GM18519 (cell line): ENCODE measurements around the gene IGSF3.

Experiments used
- ATAC-seq: cut with Tn5 transposase; IDR thresholded peaks from one replicate; pipeline ENCODE4 v1.9.1; 2021; ENCODE audit warnings: mild to moderate bottlenecking, moderate library complexity; ENCODE audit not compliant: unreplicated experiment, low FRiP score

Gene IGSF3

DNA sequence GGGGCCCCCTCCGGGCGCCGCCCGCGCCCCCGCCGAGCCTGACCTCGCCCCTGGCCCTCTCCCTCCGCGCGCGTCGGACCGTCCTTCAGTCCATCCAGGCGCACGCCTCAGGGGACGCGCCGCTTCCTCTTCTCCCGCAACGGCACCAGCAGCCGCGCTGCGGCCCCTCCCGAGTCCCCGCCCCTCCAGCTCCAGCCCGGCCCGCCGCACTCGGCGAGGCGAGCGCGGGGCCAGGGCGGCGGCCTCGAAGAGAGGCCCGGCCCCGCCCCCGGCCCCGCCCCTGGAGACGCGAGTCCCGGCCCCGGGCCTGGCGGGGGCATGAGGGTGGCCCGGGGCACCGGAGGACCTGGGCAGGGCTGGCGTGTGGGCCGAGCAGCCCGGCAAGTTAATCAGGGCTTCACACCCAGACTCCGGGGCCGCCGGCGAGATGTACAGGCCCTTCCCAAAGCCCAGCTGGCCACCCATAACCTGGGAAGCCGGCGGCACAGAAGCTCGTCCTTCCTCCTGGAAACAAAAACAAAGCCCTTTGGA lies at the start of gene IGSF3:
TSS of gene IGSF3 (minus strand) at position 159 of the 531 bp plus-strand sequence. CDS start 1,407 bp downstream, outside the sequence.
- ATAC-seq: no peak

DNA sequence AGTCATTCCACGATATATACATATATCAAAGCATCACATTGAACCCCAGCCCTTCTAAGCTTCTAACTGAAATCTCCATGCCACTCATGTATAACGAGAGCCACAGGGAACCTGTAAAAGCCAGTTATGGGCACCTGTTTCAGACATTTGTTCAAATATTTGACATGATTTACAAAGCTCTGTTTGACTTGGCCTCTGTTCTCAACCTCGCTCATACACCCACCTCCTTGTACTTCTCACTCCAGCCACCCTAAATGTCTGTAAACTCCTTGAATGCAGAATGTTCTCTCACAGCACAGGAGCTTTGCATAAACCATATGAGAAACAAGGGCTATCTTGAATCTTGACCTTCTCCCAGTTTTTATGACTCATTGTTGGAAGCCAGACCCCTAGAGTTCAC lies 49.8 kb upstream of the IGSF3 start:
- ATAC-seq: no peak

DNA sequence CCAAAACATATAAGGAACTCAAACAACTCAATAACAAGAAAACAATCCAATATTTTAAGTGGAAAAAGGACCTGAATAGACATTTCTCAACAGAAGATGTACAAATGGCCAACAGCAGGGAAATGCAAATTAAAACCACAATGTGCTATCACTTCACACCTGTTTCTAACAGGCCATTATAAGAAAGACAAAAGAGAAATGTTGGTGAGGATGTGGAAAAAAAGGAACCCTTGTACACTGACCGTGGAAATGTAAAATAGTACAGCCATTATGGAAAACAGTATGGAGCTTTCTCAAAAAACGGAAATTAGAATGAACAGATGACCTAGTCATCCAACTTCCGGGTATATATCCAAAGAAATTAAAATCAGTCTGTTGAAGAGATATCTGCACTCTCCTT lies 48.9 kb upstream of the IGSF3 start:
- no peak for ATAC-seq

DNA sequence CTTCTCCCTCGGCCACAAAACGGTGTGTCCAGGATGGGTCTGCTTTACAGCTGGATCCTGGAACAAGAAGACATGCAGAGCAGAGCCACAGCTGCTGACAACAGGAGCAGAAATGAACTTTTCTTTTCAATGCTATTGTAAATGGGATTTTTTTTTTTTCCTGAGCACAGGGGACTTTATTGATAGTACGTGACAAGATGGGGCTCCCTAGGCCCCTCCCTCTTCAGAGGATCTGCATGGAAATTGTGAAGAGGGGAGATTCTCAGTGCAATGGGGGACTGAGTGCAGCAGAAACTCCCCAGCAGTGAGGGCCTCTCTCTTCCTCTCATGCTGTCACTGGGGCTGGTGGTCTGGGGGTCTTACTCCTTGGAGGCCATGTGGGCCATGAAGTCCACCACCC lies 45.9 kb upstream of the IGSF3 start:
- ATAC-seq: no peak

DNA sequence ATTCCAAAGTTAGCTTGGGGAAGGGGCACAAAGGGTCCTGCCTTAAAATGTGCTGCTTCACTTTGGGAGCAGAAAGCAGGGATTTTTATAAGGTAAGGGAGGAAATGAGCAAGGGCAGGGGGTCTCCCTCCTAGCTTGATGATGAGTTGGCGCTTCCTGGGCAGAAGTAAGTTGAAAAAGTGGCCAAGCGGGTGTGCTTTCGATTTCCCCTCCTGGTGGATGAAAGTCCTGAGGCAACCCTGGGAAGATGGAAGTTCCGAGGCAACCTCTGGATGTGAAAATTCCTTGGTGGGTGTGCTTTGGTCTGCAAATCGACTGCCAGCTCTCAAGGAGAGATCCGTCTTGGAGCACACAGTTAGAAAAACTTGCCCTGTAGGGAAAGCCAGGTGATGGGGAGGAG lies 45.0 kb upstream of the IGSF3 start:
- no peak for ATAC-seq

DNA sequence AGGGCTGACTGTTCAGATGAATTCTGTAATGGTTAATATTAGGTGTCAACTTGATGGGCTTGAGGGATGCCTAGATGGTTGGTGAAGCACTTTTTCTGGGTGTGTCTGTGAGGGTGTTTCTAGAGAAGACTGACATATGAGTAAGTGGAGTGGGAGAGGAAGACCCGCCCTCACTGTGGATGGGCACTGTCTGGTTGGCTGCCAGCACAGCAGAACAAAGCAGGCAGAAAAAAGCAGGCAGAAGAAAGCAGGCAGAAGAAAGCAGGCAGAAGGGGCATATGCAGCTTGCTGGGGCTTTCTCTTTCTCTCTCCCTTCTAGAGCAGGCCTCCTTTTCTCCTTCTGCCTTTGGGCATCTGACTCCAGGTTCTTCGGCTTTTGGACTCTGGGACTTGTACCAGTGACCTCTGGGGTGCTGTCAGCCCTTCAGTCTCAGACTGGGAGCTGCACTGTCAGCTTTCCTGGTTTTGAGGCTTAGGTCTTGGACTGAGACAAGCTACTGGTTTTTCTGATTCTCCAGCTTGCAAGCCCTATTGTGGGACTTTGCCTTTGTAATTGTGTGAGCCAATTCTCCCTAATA lies 43.8 kb upstream of the IGSF3 start:
- ATAC-seq: no peak

DNA sequence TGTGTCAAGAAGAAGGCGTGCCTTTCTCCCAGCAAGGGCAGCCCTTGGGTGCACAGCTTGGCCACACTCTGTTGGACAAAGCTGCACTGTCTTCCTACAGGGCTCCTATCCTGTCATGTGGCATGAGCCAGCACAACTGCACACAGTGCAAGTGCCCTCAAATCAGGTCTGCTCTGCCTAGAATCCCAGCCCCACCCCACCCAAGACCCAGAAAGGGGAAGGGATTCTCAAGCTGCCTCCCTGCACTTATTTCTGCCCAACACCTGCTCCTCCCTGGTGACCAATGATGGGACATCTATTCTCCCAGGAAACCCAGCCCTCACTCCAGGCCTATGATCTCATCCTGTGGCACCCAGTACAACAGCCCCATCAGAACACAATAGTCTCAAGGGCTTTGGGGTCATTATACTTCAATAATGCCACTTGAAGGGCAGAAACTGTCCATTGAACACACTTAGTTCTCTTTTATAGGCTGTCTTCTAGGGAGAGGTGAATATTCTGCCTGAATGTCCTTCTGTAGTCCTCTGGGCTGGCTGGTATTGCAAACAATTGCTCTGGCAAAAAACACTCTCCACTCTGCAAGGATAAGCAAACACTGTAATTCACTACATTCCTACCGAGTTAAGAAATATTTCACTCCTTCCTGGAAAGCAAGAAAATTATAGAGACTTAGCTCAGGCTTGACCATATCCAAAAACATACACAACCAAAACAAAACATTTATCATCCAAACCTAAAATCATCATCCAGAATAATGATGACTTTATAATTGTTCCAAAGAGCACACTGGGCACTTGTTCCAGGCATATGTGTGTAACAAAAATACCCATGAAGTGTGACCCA lies 43.1 kb upstream of the IGSF3 start:
- no peak for ATAC-seq

DNA sequence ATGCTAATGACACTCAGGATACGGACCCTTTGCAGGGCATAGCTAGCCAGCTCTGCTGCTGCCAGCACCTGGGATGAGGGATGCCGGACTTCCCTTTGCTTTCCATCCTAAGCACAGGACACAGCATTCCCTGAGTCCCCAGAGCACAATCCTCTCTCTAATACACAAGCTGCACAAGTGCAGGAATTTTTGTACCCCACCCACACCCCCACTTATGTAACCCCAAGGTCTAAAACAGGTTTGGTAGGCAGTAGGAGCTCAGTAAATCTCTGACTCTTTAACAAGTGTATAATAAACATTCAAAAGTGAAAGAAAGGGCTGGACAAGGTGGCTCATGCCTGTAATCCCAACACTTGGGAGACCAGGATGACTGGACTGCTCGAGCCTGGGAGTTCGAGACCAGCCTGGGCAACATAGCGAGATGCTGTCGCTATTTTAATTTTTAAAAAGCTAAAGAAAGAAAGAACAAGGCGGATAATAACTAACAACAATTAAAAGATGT lies 42.2 kb upstream of the IGSF3 start:
- no peak for ATAC-seq

DNA sequence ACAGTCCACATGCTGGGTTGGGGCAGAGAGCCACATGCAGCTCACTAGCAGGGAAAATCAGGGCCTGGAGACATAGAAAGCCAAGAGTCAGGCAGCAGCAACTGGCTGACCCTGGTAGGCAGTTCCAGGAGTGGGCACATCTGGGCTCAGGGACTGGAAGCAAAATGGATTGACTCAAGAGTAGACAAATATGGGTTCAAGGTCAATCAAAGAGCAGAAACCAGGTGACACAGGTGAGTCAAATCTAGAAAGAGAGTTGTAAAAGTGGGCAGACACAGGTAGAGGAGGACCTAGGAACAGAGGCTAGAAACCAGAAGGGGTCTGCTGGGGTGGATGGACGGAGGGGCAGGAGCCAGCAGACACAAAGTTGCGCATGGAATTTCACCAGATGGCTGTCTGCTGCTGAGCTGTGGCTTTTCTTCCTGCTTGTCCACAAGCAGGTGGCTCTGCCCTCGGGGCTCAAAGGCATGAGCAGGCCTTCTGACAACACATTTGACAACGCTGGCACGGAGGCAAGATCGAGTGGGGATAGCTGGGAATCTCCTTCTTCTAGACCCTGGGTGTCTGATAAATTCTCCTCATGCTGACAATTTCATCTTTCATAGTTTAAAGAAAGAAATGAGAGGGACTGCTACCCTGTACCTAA lies 40.8 kb upstream of the IGSF3 start:
- ATAC-seq: no peak

DNA sequence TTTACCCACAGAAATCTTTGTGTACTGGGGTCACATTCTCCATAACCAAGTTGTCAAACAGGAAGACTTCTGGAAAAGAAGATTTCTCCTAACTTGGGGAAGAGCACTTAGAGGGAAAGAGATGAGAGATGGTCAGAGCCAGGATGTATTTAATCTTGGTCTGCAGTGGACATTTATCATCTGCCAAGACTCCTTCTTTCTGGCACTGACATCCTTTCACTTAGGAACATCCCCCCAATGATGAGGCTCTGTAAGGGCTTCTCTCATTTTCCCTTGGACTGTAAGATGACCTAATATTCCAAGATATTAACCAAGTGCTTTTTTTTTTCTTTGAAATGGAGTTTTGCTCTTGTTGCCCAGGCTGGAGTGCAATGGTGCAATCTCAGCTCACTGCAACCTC lies 39.3 kb upstream of the IGSF3 start:
- ATAC-seq: no peak

DNA sequence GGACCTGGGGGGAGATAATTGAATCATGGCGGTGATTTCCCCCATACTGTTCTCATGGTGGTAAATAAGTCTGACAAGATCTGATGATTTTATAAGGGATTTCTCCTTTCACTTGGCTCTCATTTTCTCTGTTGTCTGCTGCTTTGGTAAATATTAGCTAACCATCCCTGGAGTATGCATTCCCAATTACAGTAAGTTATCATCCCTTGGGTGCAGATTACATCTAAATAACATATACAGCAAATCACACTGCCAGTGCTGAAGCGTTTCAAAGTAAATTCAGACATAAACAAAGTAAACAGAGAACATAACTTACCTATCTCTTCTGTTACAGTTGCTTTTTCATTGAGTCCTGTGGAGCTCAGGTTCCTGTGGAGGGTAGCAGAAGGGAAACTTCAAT lies 38.6 kb upstream of the IGSF3 start:
- no peak for ATAC-seq

DNA sequence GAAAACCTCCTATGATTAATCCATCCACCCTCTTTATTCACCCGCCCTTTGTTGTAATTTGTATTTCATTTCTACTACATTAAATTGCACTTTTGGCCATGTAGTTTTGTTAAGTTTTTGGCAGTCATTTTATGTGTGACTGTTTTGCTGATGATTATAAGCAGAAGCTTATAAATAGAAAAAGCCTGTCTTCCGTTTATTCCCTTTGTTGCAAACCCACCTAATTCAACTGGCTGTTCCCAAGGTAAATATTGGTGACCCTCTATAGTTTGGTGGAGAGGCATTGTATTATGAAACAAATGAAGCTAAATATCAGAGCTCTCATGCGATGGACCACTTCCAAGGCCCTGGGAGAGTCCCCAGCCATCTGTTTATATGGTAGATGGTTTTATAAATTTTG lies 36.7 kb upstream of the IGSF3 start:
- ATAC-seq: no peak

DNA sequence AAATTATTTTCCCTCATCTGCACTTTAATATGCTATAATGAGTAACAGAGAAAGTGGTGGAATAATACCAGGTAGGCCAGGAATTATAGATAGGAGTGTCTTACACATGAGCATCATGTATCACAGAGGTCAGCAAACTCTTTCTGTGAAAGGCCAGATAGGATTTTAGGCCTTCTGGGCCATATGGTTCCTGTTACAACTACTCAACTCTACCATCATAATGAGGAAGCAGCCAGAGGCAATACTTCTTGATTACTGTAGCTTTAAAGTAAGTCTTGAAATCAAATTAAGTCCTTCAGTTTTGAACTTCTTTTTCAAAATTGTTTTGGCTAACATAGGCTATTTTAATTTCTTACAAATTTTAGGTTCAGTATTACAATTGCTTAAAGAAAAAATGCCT lies 32.1 kb upstream of the IGSF3 start:
- ATAC-seq: no peak

DNA sequence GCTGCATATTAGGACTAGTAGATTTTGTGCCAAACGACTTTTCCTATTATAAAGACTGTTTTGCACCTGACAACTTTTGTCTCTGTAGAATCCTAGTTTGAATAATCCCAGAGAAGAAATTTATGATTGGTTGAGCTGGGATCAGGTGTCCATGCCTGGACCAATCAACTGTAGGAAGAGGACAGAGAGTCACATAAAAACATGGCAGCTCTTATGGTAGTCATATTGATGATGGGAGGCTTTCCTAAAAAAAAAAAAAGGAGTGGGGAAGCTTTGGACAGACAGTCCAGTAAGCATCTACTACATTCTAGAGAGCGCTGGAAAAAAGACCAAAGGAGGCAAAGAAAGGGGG lies 30.7 kb upstream of the IGSF3 start:
- ATAC-seq: no peak

DNA sequence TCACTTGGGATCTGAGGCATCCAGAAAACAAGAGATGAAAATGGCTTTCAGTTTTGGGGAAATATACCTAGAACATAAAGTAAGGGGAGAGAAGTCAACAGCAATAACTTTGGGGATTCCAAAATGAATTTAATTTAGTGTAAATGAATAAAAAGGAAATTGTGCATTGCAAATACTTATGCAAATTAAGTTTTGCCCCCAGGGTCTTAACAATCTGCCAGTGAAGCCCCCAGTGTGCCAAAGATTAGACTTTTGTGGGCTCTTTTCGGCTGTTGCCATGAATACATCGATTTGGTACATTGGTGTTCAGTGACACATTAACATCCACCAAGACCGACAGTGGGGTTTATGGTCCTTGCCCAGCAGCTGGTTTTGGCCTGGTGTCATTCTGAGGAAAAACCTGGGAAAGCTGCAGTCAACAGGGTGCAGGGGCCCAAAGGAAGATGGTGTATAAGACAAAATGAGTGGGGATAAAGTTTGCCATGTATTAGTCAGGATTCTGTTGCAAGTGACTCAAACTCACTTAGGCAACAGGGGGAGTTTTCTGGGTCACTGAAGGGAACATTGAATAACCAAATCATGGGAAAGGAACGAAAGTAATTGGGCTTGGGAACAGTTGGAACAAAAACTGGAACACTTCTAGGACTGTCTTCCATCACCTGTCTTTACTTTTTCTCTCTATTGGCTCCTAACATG lies 30.2 kb upstream of the IGSF3 start:
- no peak for ATAC-seq

DNA sequence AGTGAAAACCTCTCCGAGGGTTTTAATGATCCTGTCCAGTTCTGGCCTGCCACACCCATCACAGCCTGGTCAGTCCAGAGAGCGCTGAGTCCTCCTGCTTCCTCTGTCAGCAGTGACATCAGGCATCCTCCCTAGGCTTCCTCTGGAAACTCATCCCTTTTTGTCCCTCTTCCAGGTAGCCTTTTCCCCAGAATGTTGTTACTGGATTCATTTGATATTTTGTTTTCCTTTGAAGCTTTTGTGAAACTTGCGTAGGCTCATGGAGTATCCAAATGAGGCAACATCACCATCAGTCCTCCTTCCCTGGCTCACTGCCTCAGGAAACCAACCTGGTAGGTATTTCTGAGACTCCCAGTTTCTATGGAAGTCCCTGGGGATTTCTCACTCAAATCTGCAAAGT lies 27.0 kb upstream of the IGSF3 start:
- no peak for ATAC-seq

DNA sequence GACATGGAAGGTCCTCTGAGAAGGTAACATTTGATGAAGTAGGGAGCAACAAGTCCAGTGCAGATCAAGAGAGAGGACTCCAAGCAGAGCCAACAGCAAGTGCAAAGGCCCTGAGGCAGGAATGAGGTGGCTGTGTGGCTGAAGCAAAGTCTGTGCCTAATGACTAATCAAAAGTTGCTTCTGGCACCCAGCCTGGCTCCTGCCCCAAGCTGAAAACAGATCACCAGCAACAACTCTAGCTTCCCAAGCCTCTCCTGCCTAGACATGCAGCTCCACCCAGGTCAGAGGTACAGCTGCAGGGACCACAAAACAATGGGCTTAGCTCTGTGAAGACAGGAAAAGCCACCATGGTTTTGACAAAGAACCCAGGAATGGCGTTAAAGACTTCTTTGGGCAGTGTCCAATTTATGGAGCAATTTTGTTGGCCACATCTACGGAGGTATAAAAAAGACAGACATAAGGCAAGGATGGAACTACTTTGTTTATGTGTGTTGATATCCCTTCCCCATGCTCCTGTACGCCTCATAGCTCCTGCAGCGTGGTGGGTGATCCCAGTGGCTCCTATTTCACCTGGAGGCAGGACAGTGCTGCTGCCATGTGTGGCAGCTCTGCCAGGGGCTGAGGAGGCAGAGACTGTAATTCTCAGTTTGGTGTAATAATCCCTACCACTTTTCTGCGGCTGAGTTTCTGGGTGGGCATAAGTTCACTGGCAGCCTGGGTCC lies 26.4 kb upstream of the IGSF3 start:
- ATAC-seq: no peak

DNA sequence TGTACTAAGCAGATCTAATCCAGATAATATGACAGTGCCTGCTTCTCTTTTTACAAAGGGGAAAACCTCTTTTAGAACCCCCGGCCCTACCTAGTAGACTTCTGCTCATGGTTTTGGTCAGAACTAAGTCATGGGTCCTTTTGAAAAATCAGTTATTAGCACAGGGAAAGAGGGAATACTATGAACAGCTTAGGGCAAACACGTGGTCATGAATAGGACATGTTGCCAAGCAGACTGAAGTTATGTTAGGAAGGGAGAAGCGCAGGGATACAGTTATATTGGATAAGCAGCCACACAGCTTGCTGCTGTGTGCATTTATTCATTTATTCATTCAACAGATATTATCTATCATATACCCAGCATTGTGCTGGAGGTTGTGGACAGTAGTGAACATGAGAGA lies 25.3 kb upstream of the IGSF3 start:
- no peak for ATAC-seq

DNA sequence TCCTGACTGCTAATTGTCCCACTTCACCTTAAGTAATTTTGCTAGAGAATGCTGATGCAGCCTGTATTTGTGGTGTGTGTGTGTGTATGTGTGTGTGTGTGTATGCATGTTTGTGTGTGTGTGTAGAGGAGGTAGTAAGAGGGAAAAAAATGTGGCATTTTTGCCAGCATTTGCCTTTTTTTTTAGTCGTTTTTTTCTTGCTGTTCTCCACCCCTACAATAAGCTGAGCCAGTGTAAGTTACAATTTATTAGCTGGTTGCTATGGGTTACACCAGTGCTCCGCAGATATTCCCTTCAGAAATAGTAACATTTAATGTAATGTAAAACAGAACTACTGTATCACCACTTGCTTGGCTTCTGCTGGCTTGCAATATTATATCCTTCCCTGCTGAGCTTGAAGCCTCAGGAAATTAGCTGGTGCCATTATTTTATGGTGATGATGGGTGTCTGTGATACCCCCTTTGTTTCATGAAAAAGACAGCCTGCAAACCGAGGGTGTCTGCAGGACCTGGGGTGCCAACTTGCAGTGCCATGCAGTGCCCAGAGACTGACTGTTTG lies 23.4 kb upstream of the IGSF3 start:
- ATAC-seq: no peak

DNA sequence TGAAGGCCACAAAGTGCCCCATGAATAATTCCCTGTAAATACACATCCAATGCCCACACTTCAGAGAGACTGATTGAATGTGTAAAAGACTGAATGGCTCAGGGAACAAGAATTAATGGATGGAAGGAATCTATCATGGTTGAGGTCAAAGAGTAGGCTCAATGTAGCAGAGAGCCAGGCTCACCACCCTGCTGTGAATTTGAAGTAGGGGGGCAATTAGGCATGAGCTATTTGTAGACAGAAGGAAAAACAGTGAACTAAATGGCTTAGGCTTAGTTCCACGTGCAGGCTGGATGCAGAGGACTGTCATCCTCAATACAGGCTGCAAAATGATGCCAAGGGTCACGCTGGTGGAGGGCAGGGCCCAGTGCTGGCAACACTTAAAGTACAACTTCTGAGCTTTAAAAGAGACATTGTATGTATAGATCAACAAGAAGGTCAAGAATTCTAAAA lies 22.9 kb upstream of the IGSF3 start:
- no peak for ATAC-seq
